ENCODE results near the gene CYSRT1. TPM values are rescaled to one million over a fixed set of nuclear protein-coding genes. Genes with fewer than 3 reads are reported as not detected.
"Not testable (repeated sequence)": the region's sequence is repeated elsewhere in the genome, so short reads cannot be mapped to it uniquely, and the experiment has no call there.

CYSRT1 gene
- total and polyA plus RNA-seq, 10 donors = 0.36 to 0.94 (median 0.64) TPM; not detected in 5

DNA sequence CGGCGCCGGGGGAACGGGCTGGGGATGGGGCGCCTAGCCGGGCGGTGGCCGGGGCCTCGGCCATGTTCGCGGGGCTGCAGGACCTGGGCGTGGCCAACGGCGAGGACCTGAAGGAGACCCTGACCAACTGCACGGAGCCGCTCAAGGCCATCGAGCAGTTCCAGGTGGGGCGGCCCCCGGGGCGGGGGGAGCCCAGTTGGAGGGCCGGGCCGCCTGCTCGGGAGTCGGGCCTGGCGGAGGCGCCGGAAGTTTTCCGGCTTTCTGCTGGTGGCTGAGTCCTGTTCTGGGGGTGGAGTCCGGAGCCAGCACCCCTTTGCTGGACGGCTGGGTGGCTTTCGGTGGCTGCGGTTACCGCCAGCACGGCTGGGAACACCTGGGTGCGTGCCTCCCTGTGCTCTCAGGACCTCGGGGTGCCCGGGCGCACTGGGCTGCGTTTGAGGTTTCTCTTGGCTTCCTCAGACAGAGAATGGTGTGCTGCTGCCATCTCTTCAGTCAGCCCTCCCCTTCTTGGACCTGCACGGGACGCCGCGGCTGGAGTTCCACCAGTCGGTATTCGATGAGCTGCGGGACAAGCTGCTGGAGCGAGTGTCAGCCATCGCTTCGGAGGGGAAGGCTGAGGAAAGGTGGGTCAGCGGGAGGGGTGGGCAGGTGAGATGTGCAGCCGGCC, 30.6 kb downstream of the CYSRT1 start:
- no peak for DNase-seq
- Histone ChIP-seq H3K36me3 (peaks cover 0 to 38% (median 22%) of the 10 kb centered on the region in 6 donors), H3K4me3 (peak overlapping the region; percentile 90 to 100 (median 100)), H3K9me3 (no peaks in the 10 kb centered on the region), H3K4me1 (peaks cover 9 to 56% (median 31%) of the 10 kb centered on the region in 6 donors), H3K27me3 (replicated peaks in 1 of 7) (no peaks in the 10 kb centered on the region), H3K27ac (peak overlapping the region in 7 of 8 donors; percentile 61 to 92 (median 88))
- intact Hi-C loops (cut with DNase I; ENCODE audit: low total_unique reads) = no loop called here
- no peak for TF ChIP-seq POLR2A (IDR thresholded peaks at IDR 0.05)
- TF ChIP-seq POLR2AphosphoS5 (IDR thresholded peaks at IDR 0.05) = no peak
- TF ChIP-seq, protein P1, sequence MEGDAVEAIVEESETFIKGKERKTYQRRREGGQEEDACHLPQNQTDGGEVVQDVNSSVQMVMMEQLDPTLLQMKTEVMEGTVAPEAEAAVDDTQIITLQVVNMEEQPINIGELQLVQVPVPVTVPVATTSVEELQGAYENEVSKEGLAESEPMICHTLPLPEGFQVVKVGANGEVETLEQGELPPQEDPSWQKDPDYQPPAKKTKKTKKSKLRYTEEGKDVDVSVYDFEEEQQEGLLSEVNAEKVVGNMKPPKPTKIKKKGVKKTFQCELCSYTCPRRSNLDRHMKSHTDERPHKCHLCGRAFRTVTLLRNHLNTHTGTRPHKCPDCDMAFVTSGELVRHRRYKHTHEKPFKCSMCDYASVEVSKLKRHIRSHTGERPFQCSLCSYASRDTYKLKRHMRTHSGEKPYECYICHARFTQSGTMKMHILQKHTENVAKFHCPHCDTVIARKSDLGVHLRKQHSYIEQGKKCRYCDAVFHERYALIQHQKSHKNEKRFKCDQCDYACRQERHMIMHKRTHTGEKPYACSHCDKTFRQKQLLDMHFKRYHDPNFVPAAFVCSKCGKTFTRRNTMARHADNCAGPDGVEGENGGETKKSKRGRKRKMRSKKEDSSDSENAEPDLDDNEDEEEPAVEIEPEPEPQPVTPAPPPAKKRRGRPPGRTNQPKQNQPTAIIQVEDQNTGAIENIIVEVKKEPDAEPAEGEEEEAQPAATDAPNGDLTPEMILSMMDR (IDR thresholded peaks at IDR 0.05 in 8 of 11, conservative IDR thresholded peaks at IDR 0.05 in 3 of 11) = peak in 1 of 11 experiments; percentile 0
- 2 to 12% (median 3%) methylated on average over 9 to 51 of the region's 51 CpGs for WGBS, 5 donors

DNA sequence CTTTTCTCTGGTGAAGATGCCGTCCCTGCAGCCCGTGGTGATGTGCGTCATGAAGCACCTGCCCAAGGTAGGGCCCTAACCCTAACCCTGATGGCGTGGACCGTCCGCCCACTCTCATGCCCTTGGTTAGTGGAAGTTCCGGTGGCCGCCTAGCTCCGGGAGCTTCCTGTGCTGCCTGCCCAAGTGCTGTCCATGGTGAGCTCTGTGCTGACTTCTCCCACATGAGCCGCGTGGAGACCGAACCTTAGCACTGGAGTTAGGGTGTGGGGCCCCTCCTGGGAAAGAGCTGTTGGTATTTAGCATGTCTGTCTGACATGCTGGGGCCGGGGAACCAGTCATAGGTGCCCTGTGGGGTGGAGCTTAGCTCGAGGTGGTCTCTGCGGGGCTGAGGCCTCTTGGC, 31.4 kb downstream of the CYSRT1 start:
- intact Hi-C loops (cut with DNase I; ENCODE audit: low total_unique reads) = no loop called here
- Histone ChIP-seq H3K9me3 (no peaks in the 10 kb centered on the region), H3K4me3 (peak overlapping the region in 7 of 8 donors; percentile 90 to 100 (median 100)), H3K4me1 (peaks cover 9 to 56% (median 31%) of the 10 kb centered on the region in 6 donors), H3K36me3 (peaks cover 0 to 44% (median 22%) of the 10 kb centered on the region in 6 donors), H3K27ac (peak overlapping the region in 1 of 8 donors; percentile 92), H3K27me3 (replicated peaks in 1 of 7) (no peaks in the 10 kb centered on the region)
- TF ChIP-seq POLR2A (IDR thresholded peaks at IDR 0.05) (no peak), POLR2AphosphoS5 (IDR thresholded peaks at IDR 0.05) (no peak)
- TF ChIP-seq, protein P1 (IDR thresholded peaks at IDR 0.05 in 8 of 11, conservative IDR thresholded peaks at IDR 0.05 in 3 of 11) = no peak
- no peak for DNase-seq
- 71 to 83% (median 76%) methylated on average over 11 to 15 of the region's 15 CpGs for WGBS, 5 donors

DNA sequence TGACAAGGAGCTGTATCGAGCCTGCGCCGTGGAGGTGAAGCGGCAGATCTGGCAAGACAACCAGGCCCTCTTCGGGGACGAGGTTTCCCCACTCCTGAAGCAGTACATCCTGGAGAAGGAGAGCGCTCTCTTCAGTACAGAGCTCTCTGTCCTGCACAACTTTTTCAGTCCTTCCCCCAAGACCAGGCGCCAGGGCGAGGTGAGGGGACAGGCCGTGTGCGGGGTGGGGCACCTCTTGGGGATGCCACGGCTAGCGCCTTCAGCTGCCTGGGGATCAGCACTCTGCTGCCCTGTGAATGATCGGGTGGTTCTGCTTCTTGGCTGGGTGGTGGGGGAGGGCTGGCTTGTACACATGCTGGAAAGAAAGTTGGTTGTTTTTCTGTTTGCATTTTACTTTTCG, 31.9 kb downstream of the CYSRT1 start:
- Histone ChIP-seq H3K27ac (peak overlapping the region in 1 of 8 donors; percentile 92), H3K36me3 (peaks cover 0 to 49% (median 22%) of the 10 kb centered on the region in 6 donors), H3K4me3 (peak overlapping the region in 6 of 8 donors; percentile 90 to 100 (median 100)), H3K27me3 (replicated peaks in 1 of 7) (no peaks in the 10 kb centered on the region), H3K4me1 (peaks cover 9 to 56% (median 31%) of the 10 kb centered on the region in 6 donors), H3K9me3 (no peaks in the 10 kb centered on the region)
- TF ChIP-seq, protein P1 (IDR thresholded peaks at IDR 0.05 in 8 of 11, conservative IDR thresholded peaks at IDR 0.05 in 3 of 11) = no peak
- peak in 1 of 3 donors; percentile 6 for TF ChIP-seq POLR2AphosphoS5 (IDR thresholded peaks at IDR 0.05)
- no peak for TF ChIP-seq POLR2A (IDR thresholded peaks at IDR 0.05)
- intact Hi-C loops (cut with DNase I; ENCODE audit: low total_unique reads) = no loop called here
- no peak for DNase-seq
- WGBS, 5 donors = 90 to 95% (median 91%) methylated on average over 15 of the region's 15 CpGs

DNA sequence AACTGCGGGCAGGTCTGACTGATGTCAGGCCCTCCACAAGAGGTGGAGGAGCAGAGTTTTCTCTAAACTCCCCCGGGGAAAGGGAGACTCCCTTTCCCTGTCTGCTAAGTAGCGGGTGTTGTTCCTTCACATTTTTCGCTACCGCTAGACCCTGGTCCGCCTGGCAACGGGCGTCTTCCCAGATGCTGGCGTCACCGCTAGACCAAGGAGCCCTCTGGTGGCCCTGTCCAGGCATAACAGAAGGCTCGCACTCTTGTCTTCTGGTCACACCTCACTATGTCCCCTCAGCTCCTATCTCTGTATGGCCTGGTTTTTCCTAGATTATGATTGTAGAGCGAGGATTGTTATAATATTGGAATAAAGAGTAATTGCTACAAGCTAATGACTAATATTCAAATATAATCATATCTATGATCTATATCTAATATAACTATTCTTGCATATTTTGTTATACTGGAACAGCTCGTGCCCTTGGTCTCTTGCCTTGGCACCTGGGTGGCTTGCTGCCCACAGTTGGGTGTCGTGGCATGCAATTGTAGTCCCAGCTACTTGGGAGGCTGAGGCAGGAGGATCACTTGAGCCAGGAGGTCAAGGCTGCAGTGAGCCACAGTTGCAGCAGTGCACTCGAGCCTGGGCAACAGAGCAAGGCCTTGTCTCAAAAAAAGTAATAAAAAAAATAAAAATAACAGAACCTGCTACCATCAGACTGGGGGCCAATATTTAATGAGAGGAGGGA, 37.4 kb downstream of the CYSRT1 start:
- peaks cover 0 to 31% (median under 1%) of the 10 kb centered on the region in 6 donors for H3K4me1 ChIP-seq
- H3K4me3 ChIP-seq; H3K27ac ChIP-seq; H3K9me3 ChIP-seq; H3K27me3 ChIP-seq (replicated peaks in 1 of 7); intact Hi-C loops (cut with DNase I; ENCODE audit: low total_unique reads): not testable (repeated sequence)
- H3K36me3 ChIP-seq = peaks cover 0 to 83% (median 42%) of the 10 kb centered on the region in 6 donors
- DNase-seq = peak; percentile 70
- peak in 2 of 3 donors; percentile 16 to 23 for TF ChIP-seq POLR2AphosphoS5 (IDR thresholded peaks at IDR 0.05)
- TF ChIP-seq, protein P1 (IDR thresholded peaks at IDR 0.05 in 8 of 11, conservative IDR thresholded peaks at IDR 0.05 in 3 of 11) = peak in 10 of 11 experiments; percentile 5 to 60 (median 46)
- 46 to 69% (median 64%) methylated on average over 14 to 15 of the region's 15 CpGs for WGBS, 5 donors

Data from spleen (tissue), 11 donors.